HG02571 (cell line): Measurements from ENCODE around the gene DNAH3.
"Not testable (repeated sequence)": the region's sequence is repeated elsewhere in the genome, so short reads cannot be mapped to it uniquely, and the experiment has no call there.

Experiments
- ATAC-seq: cut with Tn5 transposase; IDR thresholded peaks from one replicate; pipeline ENCODE4 v1.9.1; 2021; ENCODE audit warnings: mild to moderate bottlenecking, moderate library complexity; ENCODE audit not compliant: unreplicated experiment

The DNAH3 gene

GRCh38 chr16:20948444-20948843, 202.2 kb downstream of the DNAH3 start:
- ATAC-seq, result no peak

DNA sequence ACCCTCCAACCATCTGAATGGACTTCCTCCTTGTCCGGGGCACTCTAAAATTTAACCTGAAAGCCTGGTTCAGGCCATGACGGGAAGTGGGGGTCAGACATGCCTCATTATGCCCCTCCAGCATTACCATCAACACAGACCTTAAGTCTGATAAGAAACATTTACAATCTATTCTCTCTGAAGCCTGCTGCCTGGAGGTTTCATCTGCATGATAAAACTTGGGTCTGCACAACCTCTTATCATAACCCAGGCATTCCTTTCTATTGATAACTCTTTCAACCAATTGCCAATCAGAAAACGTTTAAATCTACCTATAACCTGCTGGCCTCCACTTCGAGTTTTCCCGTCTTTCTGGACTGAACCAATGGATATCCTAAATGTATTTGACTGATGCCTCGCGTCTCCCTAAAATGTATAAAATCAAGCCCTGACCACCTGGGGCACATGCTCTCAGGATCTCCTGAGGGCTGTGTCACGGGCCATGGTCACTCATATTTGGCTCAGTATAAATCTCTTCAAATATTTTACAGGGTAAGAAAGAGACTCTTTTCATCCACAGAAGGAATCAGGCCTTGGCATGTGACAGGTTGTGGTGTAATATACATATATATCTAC, 204.5 kb downstream of the DNAH3 start:
- no peak for ATAC-seq

GRCh38 chr16:20945575-20945875, 205.1 kb downstream of the DNAH3 start:
- not testable (repeated sequence) for ATAC-seq

- no peak for ATAC-seq
Measured at GRCh38 chr16:20944861-20945574, 205.6 kb downstream of the DNAH3 start.

DNA sequence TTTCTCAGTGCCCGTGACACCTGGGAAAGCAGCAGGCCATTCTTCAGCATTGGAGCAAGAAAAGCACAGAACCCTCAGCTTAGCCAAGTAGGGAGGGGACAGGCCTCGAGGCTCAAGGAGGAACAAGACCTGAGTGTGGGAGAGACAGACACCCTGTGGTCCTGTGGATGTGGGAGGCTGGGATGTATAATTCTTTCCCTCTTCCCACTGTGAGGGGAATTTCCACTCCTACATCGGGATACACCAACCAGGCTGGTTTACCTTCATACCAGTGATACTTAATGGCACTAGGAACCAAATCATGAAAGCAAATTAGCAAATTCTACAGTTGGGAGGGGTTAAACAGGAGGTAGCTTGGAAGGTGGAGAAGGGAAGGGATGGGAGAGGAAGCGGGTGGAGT, 208.4 kb downstream of the DNAH3 start:
- no peak for ATAC-seq

DNA sequence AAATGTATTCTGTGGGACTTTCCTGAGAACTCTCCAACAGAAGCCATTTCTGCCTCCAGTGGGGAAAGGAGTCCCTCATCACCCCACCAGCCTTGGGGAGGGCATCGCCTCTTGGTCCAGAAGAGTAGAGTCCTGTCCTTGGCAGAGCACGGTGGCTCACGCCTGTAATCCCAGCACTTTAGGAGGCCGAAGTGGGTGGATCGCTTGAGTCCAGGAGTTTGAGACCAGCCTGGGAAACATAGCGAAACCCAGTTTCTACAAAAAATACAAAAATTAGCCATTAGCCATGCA, 209.1 kb downstream of the DNAH3 start:
- no peak for ATAC-seq

DNA sequence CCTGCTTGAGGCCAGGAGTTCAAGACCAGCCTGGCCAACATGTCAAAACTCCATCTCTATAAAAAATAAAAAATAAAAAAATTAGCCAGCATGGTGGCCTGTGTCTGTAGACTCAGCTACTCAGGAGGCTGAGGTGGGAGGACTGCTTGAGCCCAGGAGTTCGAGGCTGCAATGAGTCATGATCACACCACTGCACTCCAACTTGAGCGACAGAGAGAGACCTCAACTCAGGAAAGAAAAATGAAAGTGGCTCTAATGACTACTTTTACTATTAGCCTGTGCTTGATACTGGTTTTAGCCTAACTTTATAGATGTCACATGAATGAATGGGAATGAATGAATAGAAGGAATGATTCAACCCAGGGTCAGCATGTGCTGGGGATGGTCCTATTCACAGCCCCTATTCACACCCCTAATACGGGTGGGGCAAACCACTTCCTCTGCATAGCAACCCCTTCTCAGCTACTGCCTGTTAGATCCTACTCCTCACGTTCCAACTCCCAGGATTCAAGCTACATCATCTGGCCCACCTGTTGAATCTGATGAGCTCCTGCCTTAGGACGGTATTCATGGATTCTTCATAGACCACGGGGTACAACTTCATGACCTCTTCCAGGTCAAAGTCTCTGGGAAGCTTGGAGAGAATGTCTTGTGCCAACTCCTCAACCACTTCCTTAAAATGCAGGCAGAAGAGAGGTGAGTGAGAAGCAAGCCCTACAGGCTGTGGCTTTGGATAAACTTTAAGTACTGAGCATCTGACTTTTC, 209.6 kb downstream of the DNAH3 start:
- ATAC-seq, result no peak

GRCh38 chr16:20939611-20940010, 211.0 kb downstream of the DNAH3 start:
- ATAC-seq, result no peak

DNA sequence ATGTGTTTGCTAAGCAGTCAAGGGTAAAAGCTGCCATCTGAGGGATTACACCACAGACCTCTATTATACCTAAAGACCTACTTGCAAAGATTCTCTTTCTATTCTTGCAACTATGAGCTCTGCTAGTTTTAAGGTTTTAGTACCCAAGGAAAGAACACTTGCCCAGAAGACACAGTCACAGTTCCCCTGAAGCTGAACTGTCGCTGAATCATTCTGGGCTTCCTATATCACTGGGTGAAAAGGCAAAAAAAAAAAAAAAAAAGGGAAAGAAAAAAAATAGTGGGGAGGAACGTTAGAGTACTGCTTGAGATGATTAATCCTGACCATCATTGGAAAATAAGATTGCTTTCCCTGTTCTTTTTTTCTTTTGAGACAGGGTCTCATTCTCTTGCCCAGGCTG, 212.2 kb downstream of the DNAH3 start:
- ATAC-seq, result no peak

DNA sequence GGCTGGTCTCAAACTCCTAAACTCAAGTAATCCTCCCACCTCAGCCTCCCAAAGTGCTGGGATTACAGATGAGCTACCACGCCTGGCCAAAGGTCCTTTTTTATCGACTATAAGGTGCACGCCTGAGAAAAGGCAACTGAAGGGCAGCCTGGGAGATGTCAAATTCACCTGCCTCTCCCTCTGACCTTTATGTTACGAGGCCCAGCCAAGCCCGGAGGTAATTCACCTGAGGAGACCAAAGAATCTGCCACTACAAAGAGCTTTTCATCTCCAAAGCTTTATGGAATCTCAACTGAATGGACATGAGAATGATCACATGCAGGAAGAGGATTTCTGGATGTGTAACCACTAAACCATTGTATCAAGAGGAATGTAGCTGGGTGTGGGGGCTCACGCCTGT, 212.9 kb downstream of the DNAH3 start:
- no peak for ATAC-seq

DNA sequence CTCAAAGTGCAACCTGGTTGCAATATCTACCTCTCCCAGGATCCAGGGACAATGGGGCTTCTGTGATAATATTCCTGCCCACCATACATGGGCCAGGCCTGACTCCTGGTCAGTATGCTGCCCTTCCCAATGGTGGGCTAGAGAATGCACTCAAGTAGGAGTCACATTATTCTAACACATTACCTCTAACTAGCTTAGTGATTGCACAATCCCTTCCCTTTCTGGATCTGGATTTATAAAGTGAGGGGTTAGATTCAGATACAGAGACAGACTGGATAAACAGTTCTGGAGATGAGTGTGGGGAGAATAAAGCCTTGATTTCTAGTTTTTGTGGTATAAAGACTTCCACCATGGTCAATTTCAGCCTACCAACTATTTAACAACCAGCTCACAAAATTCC, 217.1 kb downstream of the DNAH3 start:
- ATAC-seq, result no peak

DNA sequence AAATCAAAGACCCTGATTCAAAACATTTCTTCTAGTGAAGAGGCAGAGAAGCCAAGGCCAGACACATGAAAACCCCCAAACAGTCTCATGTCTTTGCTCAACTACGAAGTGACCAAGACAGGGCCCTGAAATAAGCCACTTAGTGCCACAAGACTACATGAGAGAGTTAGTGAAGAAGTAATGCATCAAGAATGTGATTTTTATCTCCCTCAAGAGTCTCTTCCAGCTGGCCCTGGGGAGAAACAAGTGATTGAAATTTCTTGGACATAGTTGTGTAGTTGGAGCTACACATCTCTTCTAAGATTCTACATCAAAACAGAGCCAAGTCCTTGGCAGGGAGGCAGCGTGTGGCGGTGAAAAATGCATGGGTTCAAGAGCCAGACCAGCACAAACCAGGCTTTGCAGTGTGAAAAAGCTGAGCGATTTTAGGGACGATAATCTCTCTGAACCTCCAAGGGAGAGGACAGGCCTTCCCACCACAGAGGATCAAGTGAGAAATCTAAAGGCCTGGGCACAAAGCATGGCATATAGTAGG, 219.5 kb downstream of the DNAH3 start:
- no peak for ATAC-seq

DNA sequence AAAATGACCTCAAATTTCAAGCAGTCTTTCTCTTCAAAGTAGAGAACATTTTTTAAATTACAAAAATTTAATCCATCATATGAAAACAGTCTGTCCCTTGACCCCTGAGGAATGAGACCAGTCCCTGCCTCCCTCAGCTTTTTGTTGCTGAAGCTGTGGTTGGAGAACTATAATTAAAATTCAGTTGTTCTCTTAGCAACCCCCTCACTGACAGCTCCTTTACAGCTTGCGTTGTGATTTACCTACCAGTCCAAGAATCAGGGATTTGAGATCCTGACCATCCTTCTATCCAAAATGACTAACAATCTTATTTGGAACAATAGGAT, 220.3 kb downstream of the DNAH3 start:
- no peak for ATAC-seq

GRCh38 chr16:20929676-20930364, 220.8 kb downstream of the DNAH3 start:
- not testable (repeated sequence) for ATAC-seq

GRCh38 chr16:20928774-20929411, 221.8 kb downstream of the DNAH3 start:
- ATAC-seq, result no peak

DNA sequence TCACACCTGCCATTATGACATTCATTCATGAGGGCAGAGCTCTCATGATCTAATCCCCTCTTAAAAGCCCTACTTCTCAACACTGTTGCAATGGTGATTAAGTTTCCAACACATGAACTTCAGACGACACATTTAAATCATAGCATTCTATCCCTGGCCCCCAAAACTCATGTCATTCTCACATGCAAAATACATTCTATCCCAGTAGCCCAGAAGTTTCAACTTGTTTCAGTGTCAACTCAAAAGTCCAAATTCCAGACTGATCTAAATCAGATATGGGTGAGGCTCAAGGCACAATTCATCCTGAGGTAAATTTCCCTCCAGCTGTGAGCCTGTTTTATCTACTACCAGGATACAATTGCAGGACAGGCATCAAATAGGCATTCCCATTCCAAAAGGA, 224.9 kb downstream of the DNAH3 start:
- ATAC-seq, result no peak

DNA sequence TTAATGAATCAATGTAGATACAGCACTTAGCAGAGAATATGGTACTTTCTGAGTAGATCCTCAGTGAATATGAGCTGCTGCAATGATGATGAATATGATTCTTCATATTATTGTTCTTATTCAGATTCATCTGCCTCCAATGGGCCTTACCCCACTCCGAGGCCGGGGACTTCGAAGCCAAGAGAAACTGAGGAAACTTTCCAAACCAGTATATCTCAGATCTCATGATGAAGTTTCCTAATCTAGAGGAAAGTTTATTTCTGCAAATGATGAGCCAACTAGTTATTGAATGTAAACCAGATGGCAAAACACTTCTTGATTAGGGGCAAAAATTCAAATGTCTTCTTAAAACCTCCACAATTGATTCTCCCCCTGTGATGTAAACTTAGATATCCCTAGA, 226.8 kb downstream of the DNAH3 start:
- ATAC-seq, result no peak

GRCh38 chr16:20920799-20921198, 229.8 kb downstream of the DNAH3 start:
- ATAC-seq, result no peak

GRCh38 chr16:20920091-20920490, 230.6 kb downstream of the DNAH3 start:
- no peak for ATAC-seq

GRCh38 chr16:20918486-20919239, 232.0 kb downstream of the DNAH3 start:
- no peak for ATAC-seq

DNA sequence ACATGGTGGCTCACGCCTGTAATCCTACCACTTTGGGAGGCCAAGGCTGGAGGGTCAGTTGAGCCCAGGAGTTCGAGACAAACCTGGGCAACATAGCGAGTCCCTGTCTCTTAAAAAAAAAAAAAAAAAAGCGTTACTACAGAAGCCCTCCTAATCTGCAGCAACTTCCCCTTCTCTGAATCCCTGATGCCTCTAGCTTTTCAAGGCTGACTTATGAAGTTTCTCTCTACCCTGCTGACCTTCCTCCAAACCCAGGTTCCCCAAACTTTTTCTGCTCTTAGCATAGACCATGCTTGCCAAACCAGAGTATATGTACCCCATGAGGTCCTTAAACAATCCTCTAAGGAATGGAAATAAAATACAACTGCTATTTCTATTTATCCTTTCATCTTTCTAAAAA, 233.7 kb downstream of the DNAH3 start:
- no peak for ATAC-seq
